ENCODE results near the gene KCNA3.

KCNA3 gene

DNA sequence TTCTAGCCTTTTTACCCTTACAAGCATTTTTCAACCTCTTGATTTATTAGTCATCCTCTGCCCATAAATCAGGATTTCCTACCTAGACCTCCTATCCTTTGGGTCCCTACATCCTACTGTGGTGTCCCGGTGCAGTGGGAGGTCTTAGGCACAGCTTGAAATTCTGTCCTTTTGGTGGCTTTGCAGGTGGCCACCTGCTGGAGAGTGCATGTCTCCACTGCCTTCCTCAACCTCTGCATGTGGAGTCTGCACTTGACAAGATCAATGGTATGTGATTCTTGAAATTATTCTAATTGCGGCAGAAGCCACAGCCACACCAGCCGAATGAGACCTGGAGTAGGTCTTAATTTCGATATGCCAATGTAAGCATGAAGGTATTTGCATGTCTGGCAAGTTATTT, 11.4 kb upstream of the KCNA3 start (continued):
- TF ChIP-seq, protein P1, sequence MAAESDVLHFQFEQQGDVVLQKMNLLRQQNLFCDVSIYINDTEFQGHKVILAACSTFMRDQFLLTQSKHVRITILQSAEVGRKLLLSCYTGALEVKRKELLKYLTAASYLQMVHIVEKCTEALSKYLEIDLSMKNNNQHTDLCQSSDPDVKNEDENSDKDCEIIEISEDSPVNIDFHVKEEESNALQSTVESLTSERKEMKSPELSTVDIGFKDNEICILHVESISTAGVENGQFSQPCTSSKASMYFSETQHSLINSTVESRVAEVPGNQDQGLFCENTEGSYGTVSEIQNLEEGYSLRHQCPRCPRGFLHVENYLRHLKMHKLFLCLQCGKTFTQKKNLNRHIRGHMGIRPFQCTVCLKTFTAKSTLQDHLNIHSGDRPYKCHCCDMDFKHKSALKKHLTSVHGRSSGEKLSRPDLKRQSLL (tag by site-specific recombination; IDR thresholded peaks at IDR 0.05), result no peak

GRCh38 chr1:110684491-110684890, 9.8 kb upstream of the KCNA3 start:
- Histone ChIP-seq H3K27ac (ENCODE audit: extremely low read depth, low read depth, low read length) (no peak overlapping the region), H3K4me1 (ENCODE audit: control insufficient read depth, insufficient read depth, low read length) (no peaks in the 10 kb centered on the region), H3K36me3 (ENCODE audit: control insufficient read depth in 2 of 2, insufficient read depth in 1 of 2, low read length in 2 of 2) (no peaks in the 10 kb centered on the region), H3K4me3 (ENCODE audit: low read depth, low read length) (no peak overlapping the region), H3K9me3 (ENCODE audit: control insufficient read depth, insufficient read depth, low read depth, low read length) (no peaks in the 10 kb centered on the region)
- TF ChIP-seq ZNF433 (tag by site-specific recombination; IDR thresholded peaks at IDR 0.05; ENCODE audit: low read depth) (no peak), ZNF843 (tag by site-specific recombination; IDR thresholded peaks at IDR 0.05) (no peak)
- TF ChIP-seq, protein P2, sequence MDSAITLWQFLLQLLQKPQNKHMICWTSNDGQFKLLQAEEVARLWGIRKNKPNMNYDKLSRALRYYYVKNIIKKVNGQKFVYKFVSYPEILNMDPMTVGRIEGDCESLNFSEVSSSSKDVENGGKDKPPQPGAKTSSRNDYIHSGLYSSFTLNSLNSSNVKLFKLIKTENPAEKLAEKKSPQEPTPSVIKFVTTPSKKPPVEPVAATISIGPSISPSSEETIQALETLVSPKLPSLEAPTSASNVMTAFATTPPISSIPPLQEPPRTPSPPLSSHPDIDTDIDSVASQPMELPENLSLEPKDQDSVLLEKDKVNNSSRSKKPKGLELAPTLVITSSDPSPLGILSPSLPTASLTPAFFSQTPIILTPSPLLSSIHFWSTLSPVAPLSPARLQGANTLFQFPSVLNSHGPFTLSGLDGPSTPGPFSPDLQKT (IDR thresholded peaks at IDR 0.05; ENCODE audit: borderline replicate concordance, low read depth, low read length), result no peak
- ChIA-PET POLR2A (no interaction called here), CTCF (interaction anchor here (1.0 to 1.1 kb wide), 2 partner anchors 17 to 81 kb away, joined by 3 read pairs; no protein-coding TSS in a partner anchor)

DNA sequence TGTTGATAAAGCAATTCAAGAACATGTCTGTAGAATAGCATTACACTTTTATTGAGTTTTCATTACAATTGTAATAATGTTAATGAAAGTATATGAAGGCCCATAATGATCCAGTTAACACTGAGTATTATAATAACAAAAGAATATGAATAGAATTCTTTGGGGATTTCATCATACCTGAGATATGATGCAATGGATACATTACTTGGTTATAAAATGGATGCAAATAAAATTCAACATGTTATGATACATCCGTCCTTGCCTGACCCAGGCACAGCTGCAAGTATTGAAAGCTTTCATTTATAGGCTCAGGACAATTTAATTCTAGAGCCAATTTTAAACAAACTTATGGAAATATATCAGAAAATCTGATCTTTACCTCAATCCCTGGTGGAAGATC, 8.2 kb upstream of the KCNA3 start:
- Histone ChIP-seq H3K4me1 (ENCODE audit: control insufficient read depth, insufficient read depth, low read length) (no peaks in the 10 kb centered on the region), H3K36me3 (ENCODE audit: control insufficient read depth in 2 of 2, insufficient read depth in 1 of 2, low read length in 2 of 2) (no peaks in the 10 kb centered on the region), H3K9me3 (ENCODE audit: control insufficient read depth, insufficient read depth, low read depth, low read length) (no peaks in the 10 kb centered on the region), H3K27ac (ENCODE audit: extremely low read depth, low read depth, low read length) (no peak overlapping the region), H3K4me3 (ENCODE audit: low read depth, low read length) (no peak overlapping the region)
- ChIA-PET POLR2A (no interaction called here), CTCF (no interaction called here)
- no peak for TF ChIP-seq ZNF658 (tag by site-specific recombination; IDR thresholded peaks at IDR 0.05)
- TF ChIP-seq, protein P3, sequence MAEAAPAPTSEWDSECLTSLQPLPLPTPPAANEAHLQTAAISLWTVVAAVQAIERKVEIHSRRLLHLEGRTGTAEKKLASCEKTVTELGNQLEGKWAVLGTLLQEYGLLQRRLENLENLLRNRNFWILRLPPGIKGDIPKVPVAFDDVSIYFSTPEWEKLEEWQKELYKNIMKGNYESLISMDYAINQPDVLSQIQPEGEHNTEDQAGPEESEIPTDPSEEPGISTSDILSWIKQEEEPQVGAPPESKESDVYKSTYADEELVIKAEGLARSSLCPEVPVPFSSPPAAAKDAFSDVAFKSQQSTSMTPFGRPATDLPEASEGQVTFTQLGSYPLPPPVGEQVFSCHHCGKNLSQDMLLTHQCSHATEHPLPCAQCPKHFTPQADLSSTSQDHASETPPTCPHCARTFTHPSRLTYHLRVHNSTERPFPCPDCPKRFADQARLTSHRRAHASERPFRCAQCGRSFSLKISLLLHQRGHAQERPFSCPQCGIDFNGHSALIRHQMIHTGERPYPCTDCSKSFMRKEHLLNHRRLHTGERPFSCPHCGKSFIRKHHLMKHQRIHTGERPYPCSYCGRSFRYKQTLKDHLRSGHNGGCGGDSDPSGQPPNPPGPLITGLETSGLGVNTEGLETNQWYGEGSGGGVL (tag by site-specific recombination; IDR thresholded peaks at IDR 0.05), result no peak
- no peak for TF ChIP-seq ZNF623 (tag by site-specific recombination; IDR thresholded peaks at IDR 0.05)
- TF ChIP-seq ZNF416 (tag by site-specific recombination; IDR thresholded peaks at IDR 0.05), result no peak
- no peak for TF ChIP-seq ZXDB (tag by site-specific recombination; IDR thresholded peaks at IDR 0.05)
- peak; percentile 22; the same call in 1 of the 2 replicates for TF ChIP-seq ZNF366 (tag by site-specific recombination; conservative IDR thresholded peaks at IDR 0.05)

DNA sequence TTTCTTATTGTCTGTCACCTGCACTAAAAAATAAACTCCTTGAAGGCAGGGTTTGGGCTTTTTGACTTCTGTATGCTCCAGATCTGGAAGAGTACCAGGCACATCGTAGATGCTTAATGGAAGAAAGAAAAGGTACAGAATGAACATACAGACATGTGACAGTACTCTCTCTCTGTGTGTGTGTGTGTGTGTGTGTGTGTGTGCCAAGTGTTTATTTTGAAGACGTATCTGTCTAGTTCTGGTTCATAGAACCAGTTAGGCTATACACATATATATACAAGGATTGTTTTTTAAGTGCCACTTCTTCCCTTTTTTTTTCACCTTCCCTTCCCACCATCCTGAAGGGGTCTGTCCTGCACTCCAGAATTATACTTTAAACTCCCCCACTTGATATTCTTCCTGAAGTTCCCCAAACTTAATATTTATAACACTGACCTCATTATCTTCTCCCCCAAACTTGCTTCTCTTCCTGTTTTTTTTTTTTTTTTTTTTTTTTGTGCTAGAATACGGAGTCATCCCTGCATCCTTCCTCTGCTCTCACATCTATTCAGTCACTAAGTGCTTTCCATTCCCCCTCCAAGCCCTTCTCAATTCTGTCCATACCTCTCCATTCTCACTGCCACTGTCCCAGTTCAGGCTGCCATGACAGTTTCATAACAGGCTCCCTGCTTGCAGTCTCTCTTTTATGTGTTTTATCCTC, 5.4 kb upstream of the KCNA3 start:
- ChIA-PET POLR2A (no interaction called here), CTCF (interaction anchor here (0.5 to 1.0 kb wide), 3 partner anchors 61 to 350 kb away, joined by 3 to 5 read pairs (median 5); no protein-coding TSS in a partner anchor)
- Histone ChIP-seq H3K36me3 (ENCODE audit: control insufficient read depth in 2 of 2, insufficient read depth in 1 of 2, low read length in 2 of 2) (no peaks in the 10 kb centered on the region), H3K9me3 (ENCODE audit: control insufficient read depth, insufficient read depth, low read depth, low read length) (no peaks in the 10 kb centered on the region), H3K4me3 (ENCODE audit: low read depth, low read length) (no peak overlapping the region), H3K4me1 (ENCODE audit: control insufficient read depth, insufficient read depth, low read length) (peaks cover 11% of the 10 kb centered on the region), H3K27ac (ENCODE audit: extremely low read depth, low read depth, low read length) (no peak overlapping the region)
- TF ChIP-seq ATF2 (tag by site-specific recombination; IDR thresholded peaks at IDR 0.05; ENCODE audit: low read depth) (no peak), ZNF473 (tag by site-specific recombination; IDR thresholded peaks at IDR 0.05) (no peak), CTCF (tag by site-specific recombination; IDR thresholded peaks at IDR 0.05) (no peak), ZEB2 (tag by site-specific recombination; IDR thresholded peaks at IDR 0.05) (no peak)
- TF ChIP-seq, protein P4, sequence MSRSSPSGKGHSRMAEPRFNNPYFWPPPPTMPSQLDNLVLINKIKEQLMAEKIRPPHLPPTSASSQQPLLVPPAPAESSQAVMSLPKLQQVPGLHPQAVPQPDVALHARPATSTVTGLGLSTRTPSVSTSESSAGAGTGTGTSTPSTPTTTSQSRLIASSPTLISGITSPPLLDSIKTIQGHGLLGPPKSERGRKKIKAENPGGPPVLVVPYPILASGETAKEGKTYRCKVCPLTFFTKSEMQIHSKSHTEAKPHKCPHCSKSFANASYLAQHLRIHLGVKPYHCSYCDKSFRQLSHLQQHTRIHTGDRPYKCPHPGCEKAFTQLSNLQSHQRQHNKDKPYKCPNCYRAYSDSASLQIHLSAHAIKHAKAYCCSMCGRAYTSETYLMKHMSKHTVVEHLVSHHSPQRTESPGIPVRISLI (tag by site-specific recombination; IDR thresholded peaks at IDR 0.05), result peak; percentile 41; the same call in 1 of the 2 replicates
